HG02571 (cell line): ENCODE data around the gene CHCT1.
"Not testable (repeated sequence)": the region's sequence is repeated elsewhere in the genome, so short reads cannot be mapped to it uniquely, and the experiment has no call there.

Experiments
- ATAC-seq: cut with Tn5 transposase; IDR thresholded peaks from one replicate; pipeline ENCODE4 v1.9.1; 2021; ENCODE audit warnings: mild to moderate bottlenecking, moderate library complexity; ENCODE audit not compliant: unreplicated experiment

CHCT1 gene

GRCh38 chr17:60422162-60422665 is at the start of gene CHCT1:
CHCT1 (plus strand) TSS chr17:60422489; CDS start chr17:60422593, 104 bp downstream.
- ATAC-seq: no peak

DNA sequence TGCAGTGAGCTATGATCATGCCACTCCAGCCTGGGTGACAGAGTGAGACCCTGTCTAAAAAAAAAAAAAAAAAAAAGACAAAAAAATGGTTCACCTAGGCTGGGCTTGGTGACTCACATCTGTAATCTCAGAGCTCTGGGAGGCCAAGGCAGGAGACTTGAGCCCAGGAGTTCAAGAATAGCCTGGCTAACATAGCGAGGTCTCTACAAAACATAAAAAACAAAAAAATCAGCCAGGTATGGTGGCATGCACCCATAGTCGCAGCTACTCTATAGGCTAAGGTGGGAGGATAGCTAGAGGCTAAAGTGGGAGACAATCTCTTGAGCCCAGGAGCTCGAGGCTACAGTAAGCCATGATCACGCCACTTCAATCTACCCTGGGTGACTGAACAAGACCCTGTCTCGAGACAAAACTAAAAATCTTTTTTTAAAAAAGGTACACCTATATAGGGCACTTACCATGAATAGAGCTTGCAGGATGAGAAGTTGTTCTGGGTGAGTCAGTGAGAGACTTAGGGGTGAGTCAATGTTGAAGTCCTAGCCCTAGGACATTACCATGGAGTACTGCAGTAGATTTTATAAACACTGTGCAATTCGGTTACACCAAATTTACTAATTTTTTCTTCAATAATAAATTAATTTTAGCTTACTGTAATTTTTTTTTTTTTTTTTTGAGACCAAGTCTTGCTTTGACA is 49.4 kb upstream of the CHCT1 start:
- ATAC-seq: no peak

GRCh38 chr17:60378187-60378586 is 44.1 kb upstream of the CHCT1 start:
- ATAC-seq: not testable (repeated sequence)

- not testable (repeated sequence) for ATAC-seq
These were observed 42.8 kb upstream of the CHCT1 start for GRCh38 chr17:60379461-60379860.

DNA sequence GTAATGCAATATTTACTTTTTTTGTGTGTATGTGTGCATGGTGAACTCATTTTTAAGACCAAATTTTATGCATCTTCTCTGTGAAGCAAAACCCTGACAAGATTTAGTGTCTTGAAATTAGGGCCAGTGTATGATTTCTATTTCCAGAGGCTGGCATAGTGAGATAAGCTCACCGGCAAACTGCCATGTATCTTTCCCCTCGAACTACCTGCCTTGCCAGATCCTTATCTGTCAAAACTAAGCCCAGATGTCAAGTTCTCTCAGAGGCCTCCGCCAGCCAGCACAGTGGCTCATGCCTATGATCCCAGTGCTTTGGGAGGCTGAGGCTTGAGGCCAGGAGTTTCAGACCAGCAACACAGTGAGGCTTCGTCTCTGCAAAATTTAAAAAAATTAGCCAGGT is 40.3 kb upstream of the CHCT1 start:
- no peak for ATAC-seq

DNA sequence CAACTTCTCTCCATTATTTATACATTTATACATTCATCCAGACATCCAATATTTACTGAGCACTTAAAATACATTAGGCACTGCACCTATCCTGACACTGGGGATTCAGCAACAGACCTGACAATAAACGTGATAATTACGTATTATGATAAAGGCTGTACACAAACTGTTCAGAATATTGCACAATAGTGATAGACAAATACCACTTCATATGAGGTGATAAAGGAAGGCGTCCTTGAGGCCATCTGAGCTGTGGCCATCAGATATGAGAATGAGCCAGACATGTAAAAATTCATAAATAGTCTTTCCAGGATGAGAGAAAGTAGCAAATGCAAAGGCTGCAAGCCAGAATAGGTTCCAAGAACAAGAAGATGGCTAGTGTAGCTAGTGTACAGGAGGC is 38.9 kb upstream of the CHCT1 start:
- ATAC-seq: no peak

GRCh38 chr17:60384921-60385320 is 37.4 kb upstream of the CHCT1 start:
- not testable (repeated sequence) for ATAC-seq

- ATAC-seq: no peak
These were observed 35.9 kb upstream of the CHCT1 start for GRCh38 chr17:60386147-60387058.

DNA sequence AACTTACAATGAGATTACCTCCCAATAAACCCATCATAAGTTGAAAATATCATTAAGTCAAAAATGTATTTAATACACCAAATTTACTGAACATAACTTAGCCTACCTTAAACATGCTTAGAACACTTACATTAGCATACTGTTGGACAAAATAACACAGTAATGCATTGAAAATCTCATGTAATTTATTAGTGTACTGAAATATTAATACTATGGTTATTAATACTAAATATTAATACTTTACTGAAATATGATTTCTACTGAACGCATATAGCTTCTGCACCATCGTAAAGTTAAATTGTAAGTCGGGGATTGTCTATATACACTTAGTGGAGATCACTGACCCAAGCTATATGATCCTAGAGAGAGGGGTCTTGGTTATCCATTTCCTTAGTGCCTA is 34.6 kb upstream of the CHCT1 start:
- no peak for ATAC-seq

- no peak for ATAC-seq
These were observed 33.5 kb upstream of the CHCT1 start for GRCh38 chr17:60388742-60389141.

- ATAC-seq: no peak
These were observed 32.1 kb upstream of the CHCT1 start for GRCh38 chr17:60390186-60390585.

DNA sequence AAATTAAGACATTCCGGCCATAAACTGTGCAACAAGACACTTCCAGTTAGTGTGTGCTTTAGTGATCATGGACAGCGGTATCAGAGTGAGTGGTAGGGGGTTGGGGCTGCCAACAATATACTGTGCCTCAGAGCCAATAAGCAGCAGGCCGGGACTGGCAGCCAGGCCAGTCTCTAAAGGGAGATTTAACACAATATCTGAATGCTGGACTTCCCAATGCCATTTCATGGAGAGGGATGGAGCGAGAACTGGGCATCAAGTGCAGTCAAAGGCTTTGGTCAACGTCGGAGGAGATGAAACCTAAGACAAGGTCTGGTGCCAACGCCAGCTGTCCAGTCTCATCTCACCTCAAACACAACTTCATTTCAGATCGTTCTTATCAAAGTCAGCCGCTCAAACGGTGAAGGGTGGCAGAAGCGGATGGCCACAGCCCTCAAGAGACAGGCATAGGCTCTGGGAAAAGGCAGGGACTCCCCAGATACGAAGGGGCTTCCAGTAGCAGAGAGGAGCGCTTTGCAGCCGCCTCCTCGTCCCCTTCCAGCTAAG is 31.3 kb upstream of the CHCT1 start:
- no peak for ATAC-seq

DNA sequence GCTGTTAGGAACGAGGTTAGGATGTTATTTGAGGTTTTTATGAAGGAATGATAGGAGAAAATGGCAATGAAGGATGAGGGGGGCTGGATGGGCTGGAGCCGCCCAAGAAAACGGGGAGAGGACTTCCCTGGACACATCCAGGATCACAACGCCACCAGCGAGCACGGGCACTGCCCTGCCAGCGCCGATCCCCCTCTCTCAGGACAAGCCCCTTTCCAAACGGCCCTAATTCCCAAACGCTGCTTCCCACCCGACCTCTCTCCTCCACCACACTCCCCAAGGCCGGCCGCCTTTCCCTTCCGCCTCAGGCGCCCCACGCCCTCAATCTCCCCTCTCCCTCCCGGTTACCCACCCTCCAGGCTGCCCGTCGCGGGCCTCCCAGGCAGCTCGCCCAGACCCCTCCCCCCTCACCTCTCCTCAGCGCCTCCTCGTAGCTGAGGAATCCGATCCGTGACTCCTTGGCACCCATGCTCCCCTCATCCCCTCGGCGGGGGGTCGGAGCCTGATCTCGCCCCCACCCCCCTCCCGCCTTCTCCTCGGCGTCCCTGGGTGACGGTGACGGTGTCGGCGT is 30.7 kb upstream of the CHCT1 start:
- ATAC-seq: peak; percentile 22

DNA sequence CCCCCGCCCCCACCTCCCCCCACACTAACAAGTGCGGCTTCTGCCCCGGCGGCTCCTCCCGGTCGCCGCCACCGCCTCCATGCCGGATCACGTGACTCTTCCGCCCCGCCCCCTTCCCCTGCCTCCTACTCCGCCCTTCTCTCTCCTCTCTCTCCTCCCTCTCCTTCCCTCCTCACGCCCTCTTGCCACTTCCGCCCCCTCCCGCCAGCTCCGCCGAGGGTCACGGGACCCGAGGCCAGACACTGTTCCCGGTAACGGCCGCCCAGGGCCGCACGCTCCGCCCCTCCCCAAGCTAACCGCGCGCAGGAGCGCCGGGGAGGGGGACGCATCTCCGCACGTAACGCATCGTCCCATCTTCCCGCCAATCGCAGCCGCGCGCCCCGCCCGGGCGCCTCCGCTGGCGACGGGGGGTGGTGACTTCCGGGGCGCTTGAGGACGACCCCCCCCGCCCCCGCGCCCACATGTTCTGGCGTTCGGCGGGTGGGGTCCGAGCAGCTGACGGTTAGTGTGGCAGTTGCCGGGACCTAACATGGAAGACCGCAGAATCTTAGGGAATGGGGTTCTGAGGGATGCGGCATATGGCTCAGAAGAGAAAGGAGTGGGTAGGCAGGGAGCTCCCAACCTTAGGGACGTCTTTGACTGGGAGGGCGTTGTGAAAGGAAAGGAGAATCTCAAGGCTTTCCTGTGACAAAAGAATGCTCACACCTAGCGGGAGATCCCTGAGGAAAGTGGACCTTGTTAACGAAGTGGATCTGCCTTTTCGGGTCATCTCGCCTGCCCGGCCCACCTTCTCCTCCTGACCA is 30.0 kb upstream of the CHCT1 start, which contains the start of gene USP32:
TSS of gene USP32 (minus strand) at position 92 of the 803 bp plus-strand sequence. CDS start 194 bp downstream, outside the sequence.
- ATAC-seq: peak; percentile 84

GRCh38 chr17:60392845-60393702 is 29.2 kb upstream of the CHCT1 start:
- ATAC-seq: no peak

DNA sequence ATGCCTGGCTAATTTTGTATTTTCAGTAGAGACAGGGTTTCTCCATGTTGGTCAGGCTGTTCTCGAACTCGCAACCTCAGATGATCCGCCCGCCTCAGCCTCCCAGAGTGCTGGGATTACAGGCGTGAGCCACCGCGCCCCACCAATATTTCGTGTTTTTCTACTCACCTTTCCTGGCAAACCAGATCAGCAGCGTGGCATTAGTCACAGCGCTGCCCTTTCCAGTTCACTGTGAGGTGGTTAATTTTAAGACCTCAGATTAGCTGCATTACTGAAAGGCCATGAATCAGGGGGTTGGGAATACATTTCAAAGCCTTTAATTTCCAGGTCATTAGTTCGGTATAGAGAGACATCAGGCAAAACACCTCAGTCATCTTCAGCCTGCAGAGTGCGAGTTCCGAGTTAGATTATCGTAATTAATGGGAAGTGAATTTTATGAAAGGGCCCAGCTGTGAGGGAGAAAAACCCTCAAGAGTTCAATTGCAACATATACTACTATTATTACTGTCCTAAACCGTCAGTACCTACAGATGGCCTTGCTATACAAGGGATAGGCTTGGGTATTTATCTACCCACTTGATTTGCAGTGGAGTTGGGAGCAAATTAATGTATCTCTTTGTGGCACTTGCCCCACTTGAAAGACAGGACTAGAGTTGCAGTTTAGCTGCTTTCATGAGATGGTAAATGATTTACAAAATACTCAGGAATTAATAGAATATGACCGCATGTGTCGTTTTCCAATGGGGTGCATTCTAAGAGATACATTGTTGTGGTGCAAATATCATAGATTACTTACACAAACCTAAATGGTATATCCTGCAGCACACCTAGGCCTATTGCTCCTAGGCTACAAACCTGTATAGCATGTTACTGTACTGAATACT is 28.2 kb upstream of the CHCT1 start:
- ATAC-seq: no peak

DNA sequence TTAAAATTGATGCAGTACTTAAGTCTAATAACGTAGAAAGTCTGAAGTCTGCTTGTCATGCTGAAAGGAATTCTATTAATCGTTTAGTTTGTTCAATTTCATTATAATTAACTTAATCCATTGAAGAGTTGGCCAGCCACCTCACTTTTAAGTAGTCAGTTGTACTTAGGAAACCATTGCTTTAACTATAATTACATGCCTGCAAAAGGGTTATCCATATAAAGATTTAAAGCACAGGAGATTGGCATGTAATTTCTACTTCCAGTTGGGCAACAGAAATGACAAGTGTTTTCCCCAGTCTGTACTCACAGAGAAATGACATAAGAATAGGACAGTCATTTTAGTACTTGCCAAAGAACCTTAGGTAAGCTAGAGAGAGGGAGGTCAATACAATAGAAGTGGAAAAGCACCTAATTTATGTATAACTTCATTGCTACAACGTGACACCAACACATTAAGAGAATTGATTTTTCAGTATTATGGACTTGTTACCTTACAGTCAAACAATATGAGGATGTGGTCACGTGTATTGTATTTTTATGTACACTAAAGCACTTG is 26.7 kb upstream of the CHCT1 start:
- no peak for ATAC-seq

GRCh38 chr17:60396412-60396811 is 25.9 kb upstream of the CHCT1 start:
- no peak for ATAC-seq
